ENCODE results near the gene NFILZ.

The NFILZ gene

GRCh38 chr19:8663920-8664670 is 33.7 kb downstream of the NFILZ start:
- no peaks in the 10 kb centered on the region for H3K36me3 ChIP-seq (ENCODE audit: control insufficient read depth in 2 of 2, insufficient read depth in 1 of 2, low read length in 2 of 2)
- ChIA-PET POLR2A (no interaction called here), CTCF (interaction anchor here (0.6 to 1.2 kb wide), 2 partner anchors 9 to 84 kb away, joined by 3 to 5 read pairs; no protein-coding TSS in a partner anchor)
- H3K4me1 ChIP-seq (ENCODE audit: control insufficient read depth, insufficient read depth, low read length) = no peaks in the 10 kb centered on the region
- no peak overlapping the region for H3K27ac ChIP-seq (ENCODE audit: extremely low read depth, low read depth, low read length)
- H3K9me3 ChIP-seq (ENCODE audit: control insufficient read depth, insufficient read depth, low read depth, low read length) = no peaks in the 10 kb centered on the region
- no peak overlapping the region for H3K4me3 ChIP-seq (ENCODE audit: low read depth, low read length)
- TF ChIP-seq ZNF391 (tag by site-specific recombination; IDR thresholded peaks at IDR 0.05; ENCODE audit: borderline replicate concordance, low read depth) (no peak), ZNF274 (IDR thresholded peaks at IDR 0.05; ENCODE audit: low read length) (no peak), ZNF274 (tag by site-specific recombination; IDR thresholded peaks at IDR 0.05; ENCODE audit: borderline replicate concordance) (no peak), ZIC2 (tag by site-specific recombination; IDR thresholded peaks at IDR 0.05) (no peak), ZNF555 (tag by site-specific recombination; conservative IDR thresholded peaks at IDR 0.05) (no peak), ZNF10 (tag by site-specific recombination; IDR thresholded peaks at IDR 0.05) (no peak), ZNF626 (tag by site-specific recombination; IDR thresholded peaks at IDR 0.05) (no peak), ZNF623 (tag by site-specific recombination; IDR thresholded peaks at IDR 0.05) (no peak), ZNF473 (tag by site-specific recombination; IDR thresholded peaks at IDR 0.05) (no peak), ZNF692 (tag by site-specific recombination; IDR thresholded peaks at IDR 0.05) (no peak)

- ChIA-PET POLR2A (no interaction called here), CTCF (no interaction called here)
- no peak overlapping the region for H3K27ac ChIP-seq (ENCODE audit: extremely low read depth, low read depth, low read length)
- no peaks in the 10 kb centered on the region for H3K9me3 ChIP-seq (ENCODE audit: control insufficient read depth, insufficient read depth, low read depth, low read length)
- H3K36me3 ChIP-seq (ENCODE audit: control insufficient read depth in 2 of 2, insufficient read depth in 1 of 2, low read length in 2 of 2) = no peaks in the 10 kb centered on the region
- H3K4me1 ChIP-seq (ENCODE audit: control insufficient read depth, insufficient read depth, low read length) = no peaks in the 10 kb centered on the region
- no peak overlapping the region for H3K4me3 ChIP-seq (ENCODE audit: low read depth, low read length)
- no peak for TF ChIP-seq ZNF10 (tag by site-specific recombination; IDR thresholded peaks at IDR 0.05)
- no peak for TF ChIP-seq ZNF146 (tag by site-specific recombination; IDR thresholded peaks at IDR 0.05)
- no peak for TF ChIP-seq ZNF394 (tag by site-specific recombination; IDR thresholded peaks at IDR 0.05; ENCODE audit: borderline replicate concordance)
- TF ChIP-seq ZNF580 (tag by site-specific recombination; IDR thresholded peaks at IDR 0.05) = 0 out of 2 replicates have a peak, but pooled peaks have one; percentile 50
- no peak for TF ChIP-seq ZNF16 (tag by site-specific recombination; IDR thresholded peaks at IDR 0.05; ENCODE audit: low read depth)
- TF ChIP-seq ZNF645 (tag by site-specific recombination; IDR thresholded peaks at IDR 0.05) = no peak
Observed at GRCh38 chr19:8664671-8665057, 34.2 kb downstream of the NFILZ start.

GRCh38 chr19:8665468-8666213 is 35.2 kb downstream of the NFILZ start:
- POLR2A ChIA-PET = interaction anchor here (0.6 kb wide), 1 partner anchor 413 kb away, joined by 3 read pairs; no protein-coding TSS in a partner anchor
- Histone ChIP-seq H3K4me3 (ENCODE audit: low read depth, low read length) (no peak overlapping the region), H3K27ac (ENCODE audit: extremely low read depth, low read depth, low read length) (no peak overlapping the region), H3K4me1 (ENCODE audit: control insufficient read depth, insufficient read depth, low read length) (no peaks in the 10 kb centered on the region), H3K9me3 (ENCODE audit: control insufficient read depth, insufficient read depth, low read depth, low read length) (no peaks in the 10 kb centered on the region), H3K36me3 (ENCODE audit: control insufficient read depth in 2 of 2, insufficient read depth in 1 of 2, low read length in 2 of 2) (no peaks in the 10 kb centered on the region)
- TF ChIP-seq ZNF121 (tag by site-specific recombination; IDR thresholded peaks at IDR 0.05) = peak; percentile 68
- TF ChIP-seq ZNF211 (tag by site-specific recombination; IDR thresholded peaks at IDR 0.05; ENCODE audit: low read depth) = no peak
- CTCF ChIA-PET = interaction anchor here (0.6 to 0.7 kb wide), 2 partner anchors 50 to 390 kb away, joined by 4 read pairs; no protein-coding TSS in a partner anchor

Data from HEK293 (cell line).